ENCODE data around the gene MTSS2. TPM values are rescaled to one million over a fixed set of nuclear protein-coding genes. Genes with fewer than 3 reads are reported as not detected.

Gene MTSS2, protein sequence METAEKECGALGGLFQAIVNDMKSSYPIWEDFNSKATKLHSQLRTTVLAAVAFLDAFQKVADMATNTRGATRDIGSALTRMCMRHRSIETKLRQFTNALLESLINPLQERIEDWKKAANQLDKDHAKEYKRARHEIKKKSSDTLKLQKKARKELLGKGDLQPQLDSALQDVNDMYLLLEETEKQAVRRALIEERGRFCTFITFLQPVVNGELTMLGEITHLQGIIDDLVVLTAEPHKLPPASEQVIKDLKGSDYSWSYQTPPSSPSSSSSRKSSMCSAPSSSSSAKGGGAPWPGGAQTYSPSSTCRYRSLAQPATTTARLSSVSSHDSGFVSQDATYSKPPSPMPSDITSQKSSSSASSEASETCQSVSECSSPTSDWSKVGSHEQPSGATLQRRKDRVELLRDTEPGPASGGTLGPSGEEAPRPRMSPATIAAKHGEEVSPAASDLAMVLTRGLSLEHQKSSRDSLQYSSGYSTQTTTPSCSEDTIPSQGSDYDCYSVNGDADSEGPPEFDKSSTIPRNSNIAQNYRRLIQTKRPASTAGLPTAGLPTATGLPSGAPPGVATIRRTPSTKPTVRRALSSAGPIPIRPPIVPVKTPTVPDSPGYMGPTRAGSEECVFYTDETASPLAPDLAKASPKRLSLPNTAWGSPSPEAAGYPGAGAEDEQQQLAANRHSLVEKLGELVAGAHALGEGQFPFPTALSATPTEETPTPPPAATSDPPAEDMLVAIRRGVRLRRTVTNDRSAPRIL
- total RNA-seq (2022), result 27.1 and 28.3 TPM in 2 replicates
- Bru-seq, nascent RNA, result percentile 62 among the genes with signal in this experiment
- percentile 70 among the genes with signal in this experiment for BruChase-seq, experiment 1, labeled RNA remaining after a 6-hour chase
- BruChase-seq, experiment 2, labeled RNA remaining after a 2-hour chase, result percentile 68 among the genes with signal in this experiment
- long read RNA-seq, result 0 reads

DNA sequence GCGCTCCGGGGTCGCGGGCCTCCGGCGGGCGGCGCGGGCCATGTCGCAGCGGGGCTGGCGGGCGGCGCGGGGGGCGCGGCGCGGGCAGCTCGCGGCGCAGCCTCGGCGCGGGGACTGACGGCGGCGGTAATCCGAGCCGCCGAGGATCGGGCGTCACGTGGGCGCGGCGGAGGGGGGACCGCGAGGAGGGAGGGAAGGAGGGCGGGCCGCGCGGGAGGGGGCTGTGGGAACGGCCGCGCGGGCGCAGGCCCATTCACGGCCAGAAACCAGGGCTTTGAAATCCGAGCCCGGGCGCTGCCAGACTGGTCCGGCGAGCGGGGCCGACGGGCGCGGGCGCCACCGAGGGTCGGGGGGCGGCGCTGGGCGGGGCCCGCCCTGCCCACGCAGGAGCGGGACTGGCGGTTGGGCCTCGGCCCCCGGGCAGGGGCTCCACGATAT, at the start of gene MTSS2:
Gene MTSS2 (minus strand): TSS at position 116 of the 438 bp plus-strand sequence. CDS start 262 bp downstream, outside the sequence.
- H3K27me3 Mint-ChIP-seq (ENCODE audit: unreplicated experiment), result no peaks in the 10 kb centered on the region
- no TSS peak for BruUV-seq (replicated peaks)
- H3K9me3 Mint-ChIP-seq (ENCODE audit: low read depth, unreplicated experiment), result no peaks in the 10 kb centered on the region
- TF ChIP-seq, protein P1, sequence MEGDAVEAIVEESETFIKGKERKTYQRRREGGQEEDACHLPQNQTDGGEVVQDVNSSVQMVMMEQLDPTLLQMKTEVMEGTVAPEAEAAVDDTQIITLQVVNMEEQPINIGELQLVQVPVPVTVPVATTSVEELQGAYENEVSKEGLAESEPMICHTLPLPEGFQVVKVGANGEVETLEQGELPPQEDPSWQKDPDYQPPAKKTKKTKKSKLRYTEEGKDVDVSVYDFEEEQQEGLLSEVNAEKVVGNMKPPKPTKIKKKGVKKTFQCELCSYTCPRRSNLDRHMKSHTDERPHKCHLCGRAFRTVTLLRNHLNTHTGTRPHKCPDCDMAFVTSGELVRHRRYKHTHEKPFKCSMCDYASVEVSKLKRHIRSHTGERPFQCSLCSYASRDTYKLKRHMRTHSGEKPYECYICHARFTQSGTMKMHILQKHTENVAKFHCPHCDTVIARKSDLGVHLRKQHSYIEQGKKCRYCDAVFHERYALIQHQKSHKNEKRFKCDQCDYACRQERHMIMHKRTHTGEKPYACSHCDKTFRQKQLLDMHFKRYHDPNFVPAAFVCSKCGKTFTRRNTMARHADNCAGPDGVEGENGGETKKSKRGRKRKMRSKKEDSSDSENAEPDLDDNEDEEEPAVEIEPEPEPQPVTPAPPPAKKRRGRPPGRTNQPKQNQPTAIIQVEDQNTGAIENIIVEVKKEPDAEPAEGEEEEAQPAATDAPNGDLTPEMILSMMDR (IDR thresholded peaks at IDR 0.05; ENCODE audit: unreplicated experiment), result no peak
- intact Hi-C loops (cut with micrococcal nuclease; ENCODE audit: unreplicated experiment), result loop anchor here (10.0 kb wide), 2 partner anchors 59 to 89 kb away; no protein-coding TSS in a partner anchor
- DNase-seq, result peak; percentile 76
- H3K27ac Mint-ChIP-seq (ENCODE audit: unreplicated experiment), result peak within 1 kb of the TSS; percentile 77
- peaks cover 14% of the 10 kb centered on the region for H3K4me1 Mint-ChIP-seq (ENCODE audit: low read depth, unreplicated experiment)
- H3K4me3 Mint-ChIP-seq (ENCODE audit: low read depth, unreplicated experiment), result peak within 1 kb of the TSS; percentile 76
- H3K36me3 Mint-ChIP-seq (ENCODE audit: insufficient read depth, unreplicated experiment), result peaks cover 34% of the 10 kb centered on the region
- CTCF ChIA-PET, result no interaction called here

DNA sequence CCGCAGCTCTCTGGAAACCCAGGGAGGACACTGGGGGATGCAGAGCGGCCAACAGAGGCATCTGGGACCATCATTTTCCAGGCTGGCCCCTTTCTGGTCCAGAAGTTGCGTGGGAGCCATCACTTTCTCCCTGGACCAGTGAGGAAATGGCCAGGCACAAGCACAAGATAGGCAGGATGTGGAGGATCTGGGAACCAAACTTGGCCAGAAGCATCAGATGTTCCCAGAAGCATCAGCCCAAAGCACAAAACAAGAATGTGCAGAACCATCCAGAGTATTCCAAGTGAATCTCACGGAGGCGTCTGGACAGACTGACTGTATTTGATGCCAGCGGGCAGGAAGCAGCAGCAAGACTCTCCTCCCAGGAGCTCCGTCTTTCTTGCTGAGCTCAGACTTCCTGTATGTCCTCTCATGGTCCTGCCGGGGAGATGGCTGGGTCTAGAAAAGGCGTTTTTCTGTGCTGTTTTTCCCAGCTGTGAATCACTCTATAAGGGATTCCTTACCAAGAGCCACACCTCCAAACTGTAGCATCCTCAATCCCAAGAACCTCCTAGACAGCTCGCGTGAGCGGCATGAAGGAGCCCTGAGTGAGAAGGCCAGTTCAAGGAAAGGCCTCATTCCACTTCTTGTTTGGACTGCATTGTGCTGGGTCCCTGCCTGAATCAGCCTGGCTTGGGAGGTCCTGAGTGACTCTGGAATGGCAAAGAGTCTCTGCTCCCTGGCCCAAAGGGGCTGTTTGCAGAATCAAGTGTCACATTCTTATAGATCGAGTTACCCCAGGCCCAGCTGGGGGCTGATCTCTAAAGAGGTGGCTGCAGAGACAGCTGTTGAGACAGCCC, 49.5 kb upstream of the MTSS2 start:
- CTCF ChIA-PET, result no interaction called here
- Mint-ChIP-seq H3K4me3 (ENCODE audit: low read depth, unreplicated experiment) (no peak overlapping the region), H3K4me1 (ENCODE audit: low read depth, unreplicated experiment) (no peaks in the 10 kb centered on the region), H3K9me3 (ENCODE audit: low read depth, unreplicated experiment) (no peaks in the 10 kb centered on the region), H3K27ac (ENCODE audit: unreplicated experiment) (no peak overlapping the region), H3K36me3 (ENCODE audit: insufficient read depth, unreplicated experiment) (peaks cover 10% of the 10 kb centered on the region), H3K27me3 (ENCODE audit: unreplicated experiment) (no peaks in the 10 kb centered on the region)
- intact Hi-C loops (cut with micrococcal nuclease; ENCODE audit: unreplicated experiment), result no loop called here
- no TSS peak for BruUV-seq (replicated peaks)
- no peak for DNase-seq
- TF ChIP-seq, protein P1 (IDR thresholded peaks at IDR 0.05; ENCODE audit: unreplicated experiment), result no peak

DNA sequence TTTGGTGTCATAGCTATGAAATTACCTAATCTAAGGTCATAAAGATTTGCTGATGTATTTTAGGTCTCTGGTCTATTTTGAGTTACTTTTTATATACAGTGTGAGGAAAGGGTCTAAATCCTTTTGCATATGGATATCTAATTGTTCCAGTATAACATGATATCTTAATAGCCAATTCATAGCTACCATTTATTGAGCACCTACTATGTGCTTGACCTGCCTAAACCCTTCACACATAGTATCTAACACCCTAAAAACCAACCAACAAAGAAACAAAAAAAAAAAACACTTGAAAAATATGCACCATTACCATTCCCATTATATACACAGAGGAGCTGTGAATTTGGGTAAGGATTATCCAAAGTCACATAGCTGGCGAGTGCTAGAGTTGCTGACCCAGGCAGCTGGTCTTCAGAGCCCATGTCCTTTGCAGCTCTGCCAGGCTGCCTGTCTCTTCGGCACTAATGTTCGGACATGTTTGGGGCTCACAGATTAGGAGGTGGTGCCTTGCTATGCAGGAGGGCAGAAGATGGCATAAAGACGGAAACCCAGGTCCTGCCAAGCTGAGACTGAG, 48.8 kb upstream of the MTSS2 start:
- Mint-ChIP-seq H3K4me1 (ENCODE audit: low read depth, unreplicated experiment) (no peaks in the 10 kb centered on the region), H3K36me3 (ENCODE audit: insufficient read depth, unreplicated experiment) (peaks cover 10% of the 10 kb centered on the region), H3K27me3 (ENCODE audit: unreplicated experiment) (no peaks in the 10 kb centered on the region), H3K27ac (ENCODE audit: unreplicated experiment) (no peak overlapping the region), H3K4me3 (ENCODE audit: low read depth, unreplicated experiment) (no peak overlapping the region), H3K9me3 (ENCODE audit: low read depth, unreplicated experiment) (no peaks in the 10 kb centered on the region)
- intact Hi-C loops (cut with micrococcal nuclease; ENCODE audit: unreplicated experiment), result no loop called here
- CTCF ChIA-PET, result no interaction called here
- TF ChIP-seq, protein P1 (IDR thresholded peaks at IDR 0.05; ENCODE audit: unreplicated experiment), result no peak
- no TSS peak for BruUV-seq (replicated peaks)
- no peak for DNase-seq
